HepG2 (cell line): Measurements from ENCODE around the gene HBQ1. TPM values are rescaled to one million over a fixed set of nuclear protein-coding genes. Genes with fewer than 3 reads are reported as not detected.

Experiments
- ATAC-seq: fragments of 200-7000 bp; cut with Tn5 transposase; 3 replicates; pipeline ENCODE4 v1.9.1; 2020; ENCODE audit warnings: mild to moderate bottlenecking, moderate library complexity
- BruUV-seq: library from RNA; stranded (reverse); fragments of 400-500 nt; replicated peaks from 2 replicates; lab custom pipeline; 2021; lab: Mats Ljungman, UMichigan
- CTCF ChIA-PET: fragments of 300-600 bp; formaldehyde crosslinking; extraction: SDS; loops from one replicate; lab custom pipeline; 2021; ENCODE audit warnings: low total read pairs, inconsistent platforms, low intra/inter-chr PET ratio; lab: Yijun Ruan, JAX
- POLR2A ChIA-PET: fragments of 350-600 bp; sonication (Branson Sonifier 250); formaldehyde crosslinking; loops from one replicate; lab custom pipeline; 2020; ENCODE audit warnings: antibody characterized with exemption, inconsistent platforms; lab: Yijun Ruan, JAX
- DNase-seq: peaks from one replicate; pipeline ENCODE4 v3.0.0-alpha.2; 2015; ENCODE audit warnings: low spot score
- FAIRE-seq: peaks from 3 replicates; lab custom pipeline; 2011; peaks lifted over from hg19 to GRCh38; lab: Jason Lieb, UNC
- H2AFZ ChIP-seq: one replicate; pipeline ENCODE4 v1.6.1; 2011; ENCODE audit warnings: low read length, inconsistent platforms
- H3K27ac ChIP-seq: fragments of 300-600 bp; 3 replicates; pipeline ENCODE4 v1.8.0; 2011; ENCODE audit warnings: mixed run types, mild to moderate bottlenecking, mixed read lengths, low read length, inconsistent platforms; ENCODE audit not compliant: insufficient read depth; ENCODE audit errors: extremely low read length
- H3K27me3 ChIP-seq, 2 experiments: fragments of 200-600 bp in 1 of 2; 2 replicates in 1 of 2; 3 replicates in 1 of 2; pipeline versions ENCODE4 v1.6.0 to v1.8.0; 2011; ENCODE audit warnings: low read length in 2 of 2, mild to moderate bottlenecking in 2 of 2, moderate library complexity in 2 of 2, inconsistent platforms in 1 of 2; ENCODE audit not compliant: insufficient read depth in 2 of 2, control insufficient read depth in 1 of 2
- H3K36me3 ChIP-seq, 2 experiments: fragments of 200-600 bp in 1 of 2; replicated peaks in 1 of 2; 2 replicates in 1 of 2; 3 replicates in 1 of 2; pipeline versions ENCODE4 v1.5.1 to v1.8.0; 2011; ENCODE audit warnings: low read length in 2 of 2, inconsistent platforms in 1 of 2; ENCODE audit not compliant: insufficient read depth in 2 of 2, control insufficient read depth in 1 of 2
- H3K4me1 ChIP-seq: 2 replicates; pipeline ENCODE4 v1.5.1; 2012; ENCODE audit warnings: low read length, inconsistent platforms; ENCODE audit not compliant: insufficient read depth
- H3K4me2 ChIP-seq: 2 replicates; pipeline ENCODE4 v1.6.0; 2011; ENCODE audit warnings: low read depth, low read length, inconsistent platforms
- H3K4me3 ChIP-seq, 3 experiments: fragments of 200-600 bp in 1 of 3; sonication (generic), shearing (Covaris generic) in 1 of 3; replicated peaks in 1 of 3; 2 replicates each; pipeline ENCODE4 v1.5.1; 2011 to 2016; ENCODE audit warnings: low read length in 3 of 3, inconsistent platforms in 2 of 3, low read depth in 2 of 3, mild to moderate bottlenecking in 2 of 3, control low read depth in 1 of 3, mixed read lengths in 1 of 3; ENCODE audit not compliant: insufficient read depth in 1 of 3
- H3K79me2 ChIP-seq: one replicate; pipeline ENCODE4 v1.6.1; 2011; ENCODE audit warnings: low read length, inconsistent platforms; ENCODE audit not compliant: insufficient read depth
- H3K9ac ChIP-seq: 2 replicates; pipeline ENCODE4 v1.6.0; 2011; ENCODE audit warnings: mild to moderate bottlenecking, low read depth, low read length, inconsistent platforms; ENCODE audit not compliant: insufficient read depth
- H3K9me3 ChIP-seq: 2 replicates; pipeline ENCODE4 v1.5.1; 2012; ENCODE audit warnings: mild to moderate bottlenecking, low read length
- H4K20me1 ChIP-seq: 2 replicates; pipeline ENCODE4 v1.6.0; 2011; ENCODE audit warnings: inconsistent platforms, mild to moderate bottlenecking, low read length, moderate library complexity; ENCODE audit not compliant: insufficient read depth
- BATF2 ChIP-seq: sonication (generic); formaldehyde crosslinking; IDR thresholded peaks from 2 replicates; pipeline ENCODE4 v1.8.0; 2022; ENCODE audit warnings: mild to moderate bottlenecking, missing genetic modification reagents, moderate library complexity
- CBFB ChIP-seq: sonication (generic); formaldehyde crosslinking; IDR thresholded peaks from 2 replicates; pipeline ENCODE4 v1.4.0; 2020; ENCODE audit warnings: missing genetic modification reagents
- HOXD1 ChIP-seq: sonication (generic); formaldehyde crosslinking; IDR thresholded peaks from 2 replicates; pipeline ENCODE4 v1.5.0; 2020; ENCODE audit warnings: missing genetic modification reagents
- JUNB ChIP-seq: sonication (generic); formaldehyde crosslinking; IDR thresholded peaks from 2 replicates; pipeline ENCODE4 v1.8.0; 2022; ENCODE audit warnings: missing genetic modification reagents, mild to moderate bottlenecking, borderline replicate concordance
- KLF6 ChIP-seq: IDR thresholded peaks from 2 replicates; pipeline ENCODE4 v1.8.0; 2016; ENCODE audit warnings: missing biosample characterization, missing genetic modification reagents
- NPAS2 ChIP-seq: sonication (generic); formaldehyde crosslinking; IDR thresholded peaks from 2 replicates; pipeline ENCODE4 v1.8.0; 2022; ENCODE audit warnings: mild to moderate bottlenecking, missing genetic modification reagents, borderline replicate concordance
- RAD51 ChIP-seq: fragments of 450-650 bp; IDR thresholded peaks from 2 replicates; pipeline ENCODE4 v1.6.1; 2016; ENCODE audit warnings: borderline replicate concordance
- RELA ChIP-seq: sonication (generic); formaldehyde crosslinking; IDR thresholded peaks from 2 replicates; pipeline ENCODE4 v1.4.0; 2020; ENCODE audit warnings: missing genetic modification reagents
- REPIN1 ChIP-seq: sonication (generic); formaldehyde crosslinking; IDR thresholded peaks from 2 replicates; pipeline ENCODE4 v1.8.0; 2022; ENCODE audit warnings: missing genetic modification reagents, low read depth, mild to moderate bottlenecking, borderline replicate concordance
- SRY ChIP-seq: sonication (generic); formaldehyde crosslinking; IDR thresholded peaks from 2 replicates; pipeline ENCODE4 v1.8.0; 2022; ENCODE audit warnings: mild to moderate bottlenecking, missing genetic modification reagents
- ZBTB39 ChIP-seq: sonication (generic); formaldehyde crosslinking; IDR thresholded peaks from 2 replicates; pipeline ENCODE4 v1.5.0; 2020; ENCODE audit warnings: missing genetic modification reagents
- ZBTB46 ChIP-seq: sonication (generic); formaldehyde crosslinking; IDR thresholded peaks from 2 replicates; pipeline ENCODE4 v1.4.0; 2020; ENCODE audit warnings: mild to moderate bottlenecking, missing genetic modification reagents, borderline replicate concordance
- ZNF614 ChIP-seq: IDR thresholded peaks from 2 replicates; pipeline ENCODE4 v1.6.1; 2018; ENCODE audit warnings: missing biosample characterization, missing genetic modification reagents, inconsistent platforms, borderline replicate concordance
- WGBS: methylation state at CpG from one replicate; pipeline ENCODE4 v1.1.6; 2017; ENCODE audit warnings: low lambda C conversion rate; 5-methylcytosine and 5-hydroxymethylcytosine counted together
- in situ Hi-C: cut with HindIII; loops from 2 replicates; pipeline ENCODE4 v1.10.0; 2017; ENCODE audit warnings: low pct_unique_long_range_greater_than_20kb; ENCODE audit not compliant: extremely low pct_ligation_motif_present
- intact Hi-C: fragments of 100-400 bp; cut with micrococcal nuclease; formaldehyde crosslinking; loops from one replicate; pipeline ENCODE4 v1.10.0; 2022; ENCODE audit not compliant: unreplicated experiment
- polyA plus RNA-seq, 8 experiments: library from polyadenylated mRNA; depleted of rRNA in 3 of 8; stranded (reverse) in 7 of 8; unstranded in 1 of 8; fragments of >200 nt; fragmentation: Illumina TruSeq in 4 of 8; extraction: Trizol in 4 of 8; gene quantifications; 2 replicates each; pipeline versions ENCODE4 v1.2.1 to v1.2.3, GENCODE V29; 2011 to 2016; ENCODE audit warnings: low read depth in 4 of 8, missing spikeins in 1 of 8, mixed read lengths in 1 of 8; ENCODE audit not compliant: insufficient read depth in 1 of 8
- total RNA-seq, 5 experiments: library from RNA; depleted of rRNA; stranded (reverse); fragments of >200 nt; fragmentation: Illumina TruSeq; extraction: Trizol; gene quantifications; 2 replicates each; pipeline ENCODE4 v1.2.3, GENCODE V29; 2016; ENCODE audit warnings: low read depth in 1 of 5

The HBQ1 gene
- total and polyA plus RNA-seq, 2 of the 13 experiments (the other 11 are each of a cell fraction or from before 2014, with no cell fraction given): 4.9 to 7.4 TPM

- Histone ChIP-seq H3K9ac (no peak overlapping the region), H3K36me3 (peaks cover 15 to 23% of the 10 kb centered on the region in 2 experiments), H2AFZ (no peak overlapping the region), H4K20me1 (0 out of 2 replicates have a peak, but pooled peaks cover 4% of the 10 kb centered on the region), H3K79me2 (no peaks in the 10 kb centered on the region), H3K27ac (no peak overlapping the region), H3K4me3 (no peak overlapping the region), H3K4me2 (no peak overlapping the region), H3K4me1 (peaks cover 14% of the 10 kb centered on the region; the same call in 1 of the 2 replicates), H3K27me3 (no peaks in the 10 kb centered on the region), H3K9me3 (no peaks in the 10 kb centered on the region)
- ATAC-seq: no peak
- BruUV-seq: no TSS peak
- intact Hi-C loops (no loop called here), in situ Hi-C loops (no loop called here)
- POLR2A ChIA-PET: no interaction called here
- DNase-seq: no peak
- 95% methylated on average over 13 of the region's 13 CpGs for WGBS
- CTCF ChIA-PET: no interaction called here
- no peak for TF ChIP-seq CBFB
- TF ChIP-seq ZBTB46 (CRISPR knock-in tag): no peak
- no peak for FAIRE-seq
Observed at GRCh38 chr16:185213-185612, 5.0 kb downstream of the HBQ1 start.

GRCh38 chr16:185691-186090 is 5.4 kb downstream of the HBQ1 start:
- Histone ChIP-seq H3K4me2 (no peak overlapping the region), H4K20me1 (0 out of 2 replicates have a peak, but pooled peaks cover 4% of the 10 kb centered on the region), H3K4me1 (peaks cover 11% of the 10 kb centered on the region; the same call in 1 of the 2 replicates), H3K9me3 (no peaks in the 10 kb centered on the region), H3K36me3 (peaks cover 15 to 27% of the 10 kb centered on the region in 2 experiments), H2AFZ (no peak overlapping the region), H3K4me3 (no peak overlapping the region), H3K27ac (no peak overlapping the region), H3K79me2 (no peaks in the 10 kb centered on the region), H3K27me3 (no peaks in the 10 kb centered on the region), H3K9ac (no peak overlapping the region)
- FAIRE-seq (no peak), DNase-seq (no peak), ATAC-seq (no peak)
- BruUV-seq: no TSS peak
- intact Hi-C loops (no loop called here), in situ Hi-C loops (no loop called here)
- WGBS: 94% methylated on average over 11 of the region's 11 CpGs
- ChIA-PET POLR2A (no interaction called here), CTCF (no interaction called here)
- TF ChIP-seq NPAS2 (CRISPR knock-in tag): no peak
- TF ChIP-seq ZNF614 (CRISPR knock-in tag): no peak
- TF ChIP-seq REPIN1 (CRISPR knock-in tag): no peak
- no peak for TF ChIP-seq RELA (CRISPR knock-in tag)
- TF ChIP-seq JUNB (CRISPR knock-in tag): no peak
- no peak for TF ChIP-seq SRY (CRISPR knock-in tag)
- TF ChIP-seq BATF2 (CRISPR knock-in tag): no peak
- TF ChIP-seq RAD51: no peak
- no peak for TF ChIP-seq KLF6 (CRISPR knock-in tag)
- TF ChIP-seq ZBTB39 (CRISPR knock-in tag): no peak
- no peak for TF ChIP-seq HOXD1 (CRISPR knock-in tag)
